Neural cell (in vitro differentiated cells): ENCODE measurements around the gene ZNF416. TPM values are rescaled to one million over a fixed set of nuclear protein-coding genes. Genes with fewer than 3 reads are reported as not detected.

ENCODE experiments used
- polyA plus RNA-seq: library from polyadenylated mRNA; depleted of rRNA; stranded (reverse); fragments of >200 nt; gene quantifications from 2 replicates; pipeline ENCODE4 v1.2.3, GENCODE V29; 2014

The ZNF416 gene
- polyA plus RNA-seq, 1 donor from 2014 or later = 6.3 TPM

Other genes starting within 250 kb of the ZNF416 start
- gene ZNF304, start 227.6 kb downstream of the ZNF416 start, polyA plus RNA-seq = 20.6 and 23.0 TPM in 2 replicates
- gene TRAPPC2B, start 215.4 kb downstream of the ZNF416 start, polyA plus RNA-seq = 42.6 and 60.5 TPM in 2 replicates
- 11.6 and 13.1 TPM in 2 replicates for gene ZNF547, start 215.4 kb downstream of the ZNF416 start, polyA plus RNA-seq
- gene ZNF548, start 189.1 kb downstream of the ZNF416 start, polyA plus RNA-seq = 59.0 and 78.7 TPM in 2 replicates
- 26.3 and 32.1 TPM in 2 replicates for gene ZNF17, start 167.8 kb downstream of the ZNF416 start, polyA plus RNA-seq
- 22.1 and 24.2 TPM in 2 replicates for gene ZNF749, start 143.6 kb downstream of the ZNF416 start, polyA plus RNA-seq
- 5.4 and 6.2 TPM in 2 replicates for gene VN1R1, start 121.8 kb downstream of the ZNF416 start, polyA plus RNA-seq
- 24.0 and 29.7 TPM in 2 replicates for gene ZNF772, start 101.3 kb downstream of the ZNF416 start, polyA plus RNA-seq
- 34.5 and 46.3 TPM in 2 replicates for gene ZNF419, start 91.2 kb downstream of the ZNF416 start, polyA plus RNA-seq
- gene ZNF773, start 79.0 kb downstream of the ZNF416 start, polyA plus RNA-seq = 17.2 and 23.3 TPM in 2 replicates
- 17.9 and 24.0 TPM in 2 replicates for gene ZNF549, start 51.6 kb downstream of the ZNF416 start, polyA plus RNA-seq
- gene ZNF550, start 19.0 kb downstream of the ZNF416 start, polyA plus RNA-seq = 21.5 and 21.9 TPM in 2 replicates
- 19.4 and 25.2 TPM in 2 replicates for gene ZIK1, start 5.2 kb upstream of the ZNF416 start, polyA plus RNA-seq
- 10.2 and 11.6 TPM in 2 replicates for gene ZNF530, start 21.0 kb upstream of the ZNF416 start, polyA plus RNA-seq
- 34.1 and 40.7 TPM in 2 replicates for gene ZNF134, start 35.3 kb upstream of the ZNF416 start, polyA plus RNA-seq
- gene ZNF211, start 54.3 kb upstream of the ZNF416 start, polyA plus RNA-seq = 47.6 and 53.0 TPM in 2 replicates
- not detected in 2 replicates for gene ZSCAN4, start 90.0 kb upstream of the ZNF416 start, polyA plus RNA-seq
- gene ZNF551, start 103.1 kb upstream of the ZNF416 start, polyA plus RNA-seq = 9.3 and 16.1 TPM in 2 replicates
- gene ZNF154, start 130.3 kb upstream of the ZNF416 start, polyA plus RNA-seq = 25.1 and 25.5 TPM in 2 replicates
- 14.8 and 26.2 TPM in 2 replicates for gene ZNF671, start 148.7 kb upstream of the ZNF416 start, polyA plus RNA-seq
- gene ZNF776, start 167.9 kb upstream of the ZNF416 start, polyA plus RNA-seq = 54.7 and 62.3 TPM in 2 replicates
- 22.0 and 23.7 TPM in 2 replicates for gene ZNF586, start 190.8 kb upstream of the ZNF416 start, polyA plus RNA-seq
- gene ZNF552, start 236.0 kb upstream of the ZNF416 start, polyA plus RNA-seq = 6.0 and 8.8 TPM in 2 replicates